GM18511 (cell line): ENCODE data around the gene SPSB1.

Experiments used
- ATAC-seq: cut with Tn5 transposase; IDR thresholded peaks from one replicate; pipeline ENCODE4 v1.9.1; 2021; ENCODE audit warnings: mild to moderate bottlenecking, moderate library complexity; ENCODE audit not compliant: unreplicated experiment

The SPSB1 gene

GRCh38 chr1:9258629-9259028 lies 34.1 kb upstream of the SPSB1 start:
- no peak for ATAC-seq

- ATAC-seq, result no peak
Measured at GRCh38 chr1:9260059-9260766, 32.5 kb upstream of the SPSB1 start.

GRCh38 chr1:9261496-9261895 lies 31.2 kb upstream of the SPSB1 start:
- ATAC-seq, result no peak

- no peak for ATAC-seq
Measured at GRCh38 chr1:9262096-9262986, 30.4 kb upstream of the SPSB1 start.

- no peak for ATAC-seq
Measured at GRCh38 chr1:9263276-9263855, 29.3 kb upstream of the SPSB1 start.

GRCh38 chr1:9263984-9264872 lies 28.5 kb upstream of the SPSB1 start:
- ATAC-seq, result no peak

GRCh38 chr1:9265037-9265436 lies 27.7 kb upstream of the SPSB1 start:
- ATAC-seq, result no peak

- ATAC-seq, result no peak
Measured at GRCh38 chr1:9265968-9266367, 26.7 kb upstream of the SPSB1 start.

GRCh38 chr1:9267352-9267686 lies 25.4 kb upstream of the SPSB1 start:
- ATAC-seq, result no peak

GRCh38 chr1:9267827-9268581 lies 24.7 kb upstream of the SPSB1 start:
- ATAC-seq, result no peak

- ATAC-seq, result no peak
Measured at GRCh38 chr1:9269078-9269501, 23.6 kb upstream of the SPSB1 start.

GRCh38 chr1:9269721-9270120 lies 23.0 kb upstream of the SPSB1 start:
- ATAC-seq, result no peak

- ATAC-seq, result no peak
Measured at GRCh38 chr1:9270290-9270883, 22.3 kb upstream of the SPSB1 start.

GRCh38 chr1:9271283-9271682 lies 21.4 kb upstream of the SPSB1 start:
- ATAC-seq, result no peak

GRCh38 chr1:9271861-9272595 lies 20.7 kb upstream of the SPSB1 start:
- ATAC-seq, result no peak

GRCh38 chr1:9273177-9273576 lies 19.5 kb upstream of the SPSB1 start:
- ATAC-seq, result no peak

GRCh38 chr1:9275161-9275560 lies 17.5 kb upstream of the SPSB1 start:
- no peak for ATAC-seq

GRCh38 chr1:9275567-9276034 lies 17.1 kb upstream of the SPSB1 start:
- ATAC-seq, result peak; percentile 93

- ATAC-seq, result no peak
Measured at GRCh38 chr1:9278116-9278515, 14.6 kb upstream of the SPSB1 start.
